GM18861 (cell line): ENCODE results near the gene IL1RL2.

ENCODE experiments used
- ATAC-seq: cut with Tn5 transposase; IDR thresholded peaks from one replicate; pipeline ENCODE4 v1.9.1; 2021; ENCODE audit not compliant: unreplicated experiment

Gene IL1RL2

DNA sequence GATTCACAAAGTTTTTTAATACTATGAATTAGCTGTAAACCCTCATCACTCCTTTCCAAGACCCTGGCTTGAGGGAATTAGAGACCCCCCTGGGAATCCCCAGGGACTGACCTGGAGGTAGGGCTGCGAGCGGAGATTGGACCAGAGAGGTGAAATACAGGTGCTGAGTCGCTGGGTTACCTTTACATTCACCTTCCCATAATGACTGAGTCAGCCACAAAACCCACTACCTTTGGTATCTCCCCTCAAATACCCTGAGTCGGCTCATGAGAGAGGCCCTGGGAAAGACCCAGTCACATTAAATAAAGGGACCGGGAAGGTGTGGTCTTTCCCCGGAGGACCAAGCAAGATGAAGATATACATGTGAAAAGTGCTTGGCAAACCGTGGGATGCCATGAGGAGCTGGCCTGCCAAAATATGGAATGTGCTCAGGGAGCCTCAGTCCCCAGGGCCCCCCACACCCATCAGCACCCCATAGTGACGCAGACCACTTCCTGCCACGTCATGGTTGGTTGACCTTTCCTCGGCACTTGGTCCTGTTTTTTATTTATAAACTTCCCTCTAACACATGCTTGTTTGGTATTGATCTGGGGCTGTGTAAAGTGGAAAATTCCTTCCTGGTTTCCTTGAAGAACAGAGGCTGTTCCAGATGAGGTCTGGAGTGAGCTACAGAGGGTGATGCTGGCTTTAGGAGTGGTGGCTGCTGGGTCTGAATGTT, 51.4 kb downstream of the IL1RL2 start:
- ATAC-seq, result no peak

DNA sequence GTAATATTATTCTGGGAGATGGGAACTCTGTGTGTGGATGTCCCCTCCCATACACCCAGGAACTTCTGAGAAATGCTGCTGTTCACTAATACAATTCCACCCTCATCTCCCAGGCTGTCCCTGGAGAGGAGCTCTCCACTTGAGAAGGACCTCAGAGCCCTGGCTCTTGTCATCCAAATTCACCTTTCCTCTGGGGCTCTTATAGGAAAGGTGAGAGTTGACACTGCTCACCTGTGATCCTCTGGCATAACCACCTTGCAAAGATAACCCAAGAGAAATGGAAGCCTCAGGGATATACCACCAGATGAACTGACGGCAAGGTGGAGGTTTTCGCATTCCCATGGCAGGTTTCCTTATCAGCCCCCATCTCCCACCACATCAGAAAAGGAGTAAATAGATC, 52.0 kb downstream of the IL1RL2 start:
- no peak for ATAC-seq

DNA sequence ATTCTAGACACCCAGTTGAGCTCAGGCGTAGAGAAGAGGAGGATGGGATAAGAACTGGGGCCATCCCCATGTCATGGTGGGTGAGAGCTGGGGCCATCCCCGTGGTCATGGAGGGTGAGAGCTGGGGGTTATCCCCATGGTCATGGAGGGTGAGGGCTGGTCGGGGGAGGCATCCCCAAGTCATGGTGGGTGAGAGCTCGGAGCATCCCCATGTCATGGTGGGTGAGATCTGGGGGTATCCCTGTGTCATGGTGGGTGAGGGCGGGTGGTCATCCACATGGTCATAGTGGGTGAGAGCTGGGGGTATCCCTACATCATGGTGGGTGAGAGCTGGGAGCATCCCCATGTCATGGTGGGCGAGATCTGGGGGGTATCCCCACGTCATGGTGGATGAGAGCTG, 52.5 kb downstream of the IL1RL2 start:
- ATAC-seq, result no peak

DNA sequence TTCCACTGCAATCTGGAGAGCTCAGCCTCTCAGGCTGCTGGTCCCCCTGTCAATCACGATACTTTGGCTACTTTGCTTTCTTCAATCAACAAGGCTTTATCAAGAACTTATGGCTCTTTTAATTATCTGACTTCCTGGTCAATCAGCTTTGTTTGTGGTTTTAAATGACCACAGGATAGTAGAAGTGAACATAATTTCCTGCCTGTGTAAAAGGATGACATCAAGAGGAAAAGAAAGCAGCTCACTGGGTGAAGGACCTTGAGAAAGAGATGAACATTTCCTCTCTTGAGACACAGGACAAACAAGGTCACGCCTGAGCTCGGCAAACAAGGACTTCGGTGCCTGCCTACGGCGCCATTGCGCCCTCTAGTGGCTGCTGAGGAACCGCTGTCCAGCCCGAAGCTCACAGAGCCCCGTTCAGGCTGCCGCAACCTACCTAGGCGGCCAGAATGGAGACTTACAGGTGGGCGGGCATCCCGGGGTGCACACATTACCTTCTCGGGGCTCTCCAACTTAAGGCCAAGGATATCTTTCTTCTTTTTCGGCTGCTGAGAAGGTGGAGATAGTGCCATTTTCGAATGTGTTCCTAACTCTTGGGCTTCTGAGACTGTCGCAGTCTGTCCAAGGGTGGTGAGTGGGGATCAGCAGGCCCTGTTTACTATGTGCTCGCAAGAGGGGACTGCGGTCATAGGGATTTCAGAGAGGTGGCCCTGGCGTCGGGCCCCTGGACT, 54.0 kb downstream of the IL1RL2 start:
- peak; percentile 98 for ATAC-seq

DNA sequence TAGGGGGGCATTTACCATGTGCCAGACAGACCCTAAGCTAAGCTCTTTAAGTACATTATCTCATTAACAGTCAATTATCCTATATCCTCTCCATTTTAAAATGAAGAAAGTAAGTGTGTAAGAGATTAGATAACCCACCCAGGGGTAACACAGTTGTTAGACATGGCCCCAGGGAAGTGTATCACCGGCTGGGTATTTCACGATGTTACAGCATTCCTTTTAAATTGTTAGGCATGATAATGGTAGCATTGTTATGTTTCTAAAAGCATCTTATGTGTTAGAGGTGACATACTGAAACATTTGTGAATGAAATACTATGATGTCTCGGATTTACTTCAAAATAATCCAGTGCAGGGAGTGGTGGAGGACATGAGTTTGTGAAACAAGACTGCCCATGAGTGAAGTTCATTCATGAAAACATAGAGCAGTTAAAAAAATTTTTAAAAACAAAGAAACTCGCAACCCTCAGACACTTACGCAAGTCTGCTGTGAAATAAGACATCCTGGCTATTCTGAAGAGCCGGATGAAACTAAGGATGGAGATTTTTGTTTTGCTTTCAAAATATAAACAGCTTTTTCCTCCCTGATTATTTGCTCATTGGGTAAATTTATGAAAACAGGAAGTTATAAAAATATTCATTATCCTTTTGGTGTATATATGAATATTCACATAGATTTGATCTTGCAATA, 54.9 kb downstream of the IL1RL2 start:
- no peak for ATAC-seq

DNA sequence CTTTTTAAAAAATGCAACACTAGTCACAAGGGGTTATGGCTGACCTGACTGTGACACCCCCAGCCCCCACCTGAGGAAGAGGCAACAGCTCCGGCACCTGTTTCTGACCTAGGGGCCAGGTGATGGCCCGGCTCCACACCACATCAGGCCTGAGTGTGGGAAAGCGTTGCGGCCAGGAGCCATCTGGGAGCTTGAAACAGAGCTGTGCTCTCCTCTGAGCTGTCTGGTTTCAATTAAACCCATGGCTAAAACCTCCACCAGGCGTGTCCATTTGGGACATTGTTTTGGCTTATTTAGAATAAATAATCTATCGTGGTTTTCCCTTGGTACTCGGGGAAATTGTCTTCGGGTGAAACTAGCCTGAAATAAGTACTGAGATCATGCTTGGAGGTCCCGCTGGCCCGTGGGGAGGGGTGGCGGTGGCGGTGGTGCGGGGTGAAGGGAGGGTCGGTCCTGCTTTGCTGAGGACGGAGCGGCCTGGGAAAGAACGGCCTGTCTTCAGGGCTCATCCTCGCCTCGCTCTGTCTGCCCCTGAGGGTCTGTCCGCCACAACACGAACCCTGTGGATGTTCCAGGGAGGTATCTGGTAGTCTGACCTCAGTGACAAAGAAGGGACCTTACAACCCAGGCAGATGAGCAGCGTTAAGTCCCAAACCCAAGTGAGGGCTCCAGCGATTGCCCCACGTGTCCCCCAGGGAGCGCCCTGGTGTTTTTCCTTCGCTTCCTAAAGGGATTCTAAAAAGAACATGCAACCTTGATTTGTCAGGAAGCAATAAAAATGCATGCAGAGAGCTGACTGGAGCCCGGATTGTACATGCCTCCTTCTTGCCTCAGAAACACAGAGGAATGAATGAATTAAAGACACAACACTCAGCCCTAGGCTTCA, 58.7 kb downstream of the IL1RL2 start:
- ATAC-seq, result no peak

DNA sequence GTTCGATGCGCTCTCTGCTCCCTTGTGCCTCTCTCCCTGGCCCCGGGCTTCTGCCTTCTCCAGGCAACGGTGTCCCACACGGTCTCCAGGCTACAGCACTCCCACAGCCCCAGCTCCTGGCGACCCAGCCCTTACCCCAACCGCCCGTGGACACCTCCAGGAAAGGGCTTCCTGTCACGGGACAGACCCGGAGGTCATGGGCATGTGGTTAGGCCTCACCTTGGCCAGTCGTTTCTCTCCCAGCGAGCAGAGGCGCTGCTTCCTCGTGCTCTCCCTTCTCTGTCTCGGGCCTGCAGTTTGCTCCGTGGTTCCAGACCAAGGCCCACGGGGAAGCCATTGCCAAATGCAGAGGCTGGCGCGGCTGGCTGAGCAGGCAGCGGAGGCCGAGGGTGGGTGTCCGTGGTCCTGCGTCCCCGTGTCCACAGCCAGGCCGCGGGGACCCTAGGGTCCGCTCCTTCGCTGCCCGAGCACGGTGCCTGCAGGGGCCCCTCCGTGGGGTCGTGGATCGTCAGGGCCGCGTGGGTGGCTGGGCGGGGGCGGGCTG, 63.5 kb downstream of the IL1RL2 start:
- ATAC-seq, result no peak

DNA sequence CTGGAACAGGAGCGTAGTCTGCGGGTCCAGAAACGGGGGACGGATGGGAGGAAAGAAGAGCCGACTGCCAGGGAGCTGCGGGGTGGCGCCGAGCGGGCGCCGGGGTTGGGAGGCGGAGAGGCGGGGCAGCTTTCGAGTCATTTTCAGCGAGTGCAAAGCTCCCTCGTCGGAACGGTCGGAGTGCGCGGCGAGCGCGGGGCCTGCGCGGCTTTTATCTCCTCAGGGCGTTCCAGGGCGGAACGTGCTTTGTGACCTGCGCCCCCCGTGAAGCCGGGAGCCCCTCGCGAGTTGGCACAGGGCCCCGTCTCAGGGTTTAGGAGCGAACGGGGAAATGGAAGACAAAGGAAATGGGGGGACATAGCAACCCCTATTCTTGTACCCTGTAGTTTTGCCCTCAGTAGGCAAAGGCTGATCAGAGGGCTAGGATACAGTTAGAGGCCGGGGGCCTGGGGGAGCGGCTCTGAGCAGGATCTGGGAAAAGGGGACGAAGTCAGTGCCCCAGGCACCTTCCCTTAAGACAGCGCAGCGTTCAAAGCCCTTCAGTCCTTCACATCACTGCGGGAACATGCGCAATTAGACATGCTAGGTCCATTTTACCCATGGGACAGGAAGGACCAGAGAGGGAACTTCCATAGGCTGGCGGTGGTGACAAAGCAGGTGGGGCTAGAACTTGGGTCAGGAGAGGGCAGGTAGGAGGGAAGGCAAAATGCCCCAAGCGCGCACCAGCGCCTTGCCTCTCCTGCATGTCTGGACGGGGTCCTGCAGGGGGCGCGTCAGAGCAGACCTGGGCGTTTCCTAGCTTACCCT, 64.4 kb downstream of the IL1RL2 start:
- no peak for ATAC-seq

DNA sequence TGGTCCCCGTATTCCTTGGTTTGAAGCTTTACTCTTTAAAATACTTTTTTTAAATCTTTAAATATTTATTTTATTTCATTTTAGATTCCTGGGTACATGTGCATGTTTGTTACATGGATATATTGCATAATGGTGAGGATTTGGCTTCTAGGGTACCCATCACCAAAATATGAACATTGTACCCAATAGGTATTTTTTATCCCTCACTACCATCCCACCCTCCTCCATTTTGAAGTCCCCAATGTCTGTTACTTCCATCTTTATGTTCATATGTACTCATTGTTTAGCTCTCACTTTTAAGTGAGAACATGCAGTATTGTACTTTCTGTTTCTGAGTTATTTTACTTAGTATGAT, 65.0 kb downstream of the IL1RL2 start:
- ATAC-seq, result no peak

DNA sequence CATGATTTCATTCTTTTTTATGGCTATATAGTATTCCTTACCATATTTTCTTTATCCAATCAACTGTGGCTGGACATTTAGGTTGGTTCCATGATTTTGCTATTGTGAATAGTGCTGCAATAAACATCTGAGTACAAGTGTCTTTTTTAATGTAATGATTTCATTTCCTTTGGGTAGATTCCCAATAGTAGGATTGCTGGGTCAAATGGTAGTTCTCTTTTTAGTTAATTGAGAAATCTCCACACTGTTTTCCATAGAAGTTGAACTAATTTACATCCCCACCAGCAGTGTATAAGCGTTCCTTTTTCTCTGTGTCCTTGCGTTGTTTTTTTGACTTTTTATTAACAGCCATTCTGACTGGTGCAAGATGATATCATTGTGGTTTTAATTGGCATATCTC, 65.4 kb downstream of the IL1RL2 start:
- ATAC-seq, result no peak

DNA sequence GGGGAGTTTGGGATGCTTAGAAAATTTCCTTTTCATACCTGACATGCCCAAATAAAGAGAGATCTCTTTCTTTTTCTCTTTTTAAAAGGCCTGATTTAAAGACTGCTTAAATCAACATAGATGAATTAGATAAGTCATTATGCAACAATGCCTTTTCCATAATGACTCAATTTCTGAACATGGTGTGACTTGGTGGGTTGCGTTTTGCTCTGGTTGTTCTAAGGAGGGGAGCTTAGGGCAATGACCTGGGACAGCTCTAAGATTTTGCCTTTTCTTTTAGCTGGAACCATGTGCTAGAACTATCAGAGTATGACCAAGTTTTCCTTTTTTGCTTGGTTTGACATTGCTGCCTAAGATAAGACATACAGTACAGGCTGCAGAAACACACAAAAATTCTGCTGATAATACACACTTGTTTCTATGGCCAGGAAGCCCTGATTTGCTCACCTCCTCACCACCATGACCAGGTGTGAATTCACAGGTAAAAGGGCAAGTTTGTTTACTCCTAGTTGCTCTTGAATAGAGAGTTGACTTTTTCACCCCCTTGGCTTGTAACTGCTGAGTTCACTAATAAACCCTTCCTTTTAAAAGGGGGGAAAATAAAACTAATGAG, 66.4 kb downstream of the IL1RL2 start:
- ATAC-seq, result no peak

DNA sequence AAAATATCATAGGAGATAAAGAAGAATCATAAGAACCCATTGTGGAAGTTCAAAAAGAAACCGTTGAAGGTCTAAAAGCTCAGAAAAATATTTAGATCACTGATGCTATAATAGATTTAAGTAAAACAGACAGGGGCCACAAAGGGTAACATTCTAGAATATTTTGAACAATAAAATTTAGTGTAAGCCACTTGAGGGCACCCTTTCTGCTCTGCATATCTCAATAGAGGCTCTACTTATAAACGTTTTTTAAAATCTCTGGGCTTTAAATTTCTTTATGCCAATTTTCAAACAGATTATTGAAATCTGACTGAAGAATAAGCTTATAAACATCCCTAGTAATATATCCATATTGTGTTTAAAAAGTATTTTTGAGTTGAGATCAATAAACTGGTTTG, 66.9 kb downstream of the IL1RL2 start:
- ATAC-seq, result no peak

DNA sequence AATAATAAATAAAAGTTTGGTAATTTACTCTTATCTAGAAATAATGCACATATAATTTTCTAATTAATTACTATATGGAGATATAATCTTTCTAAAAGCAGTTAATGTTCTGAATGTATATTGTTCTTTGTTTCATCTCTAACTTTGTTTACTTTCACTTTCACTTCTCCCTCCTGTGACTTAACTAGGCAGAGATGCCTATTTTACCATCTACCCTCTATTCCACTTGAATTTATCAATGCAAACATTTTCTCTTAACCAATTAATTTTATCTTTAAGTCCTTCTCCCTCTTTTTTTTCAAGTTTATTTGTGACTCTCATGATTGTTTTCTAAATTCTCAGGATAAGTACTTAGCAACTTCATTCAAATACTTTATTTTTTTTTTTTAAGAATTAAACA, 69.5 kb downstream of the IL1RL2 start:
- no peak for ATAC-seq

DNA sequence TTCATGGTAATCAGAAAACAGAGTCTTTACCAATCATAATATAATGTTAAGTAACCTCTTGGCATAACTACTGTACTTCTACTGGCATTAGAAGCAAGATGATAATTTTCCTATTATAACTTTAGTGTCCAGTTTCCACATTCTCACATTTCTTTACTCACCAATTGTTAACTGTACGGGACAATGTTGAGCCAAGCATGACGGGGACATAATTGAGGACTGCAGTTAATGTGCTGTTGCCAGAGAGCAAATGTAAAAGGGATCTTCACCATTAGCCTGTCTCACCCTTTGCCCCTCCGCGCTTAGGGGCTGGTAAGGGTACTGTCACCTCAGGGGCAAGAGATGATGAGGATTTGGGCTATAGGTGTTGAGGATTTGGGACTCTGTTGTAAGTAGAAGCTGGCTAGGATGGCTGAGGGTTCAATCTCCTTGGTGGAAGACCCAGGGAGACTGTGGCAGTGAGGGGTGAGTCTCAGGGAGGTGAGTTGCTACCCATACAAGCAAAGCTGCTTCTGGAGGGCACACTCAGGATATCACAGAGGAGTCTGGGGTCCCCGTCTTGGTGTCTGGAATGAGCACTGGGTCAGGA, 70.1 kb downstream of the IL1RL2 start:
- no peak for ATAC-seq

DNA sequence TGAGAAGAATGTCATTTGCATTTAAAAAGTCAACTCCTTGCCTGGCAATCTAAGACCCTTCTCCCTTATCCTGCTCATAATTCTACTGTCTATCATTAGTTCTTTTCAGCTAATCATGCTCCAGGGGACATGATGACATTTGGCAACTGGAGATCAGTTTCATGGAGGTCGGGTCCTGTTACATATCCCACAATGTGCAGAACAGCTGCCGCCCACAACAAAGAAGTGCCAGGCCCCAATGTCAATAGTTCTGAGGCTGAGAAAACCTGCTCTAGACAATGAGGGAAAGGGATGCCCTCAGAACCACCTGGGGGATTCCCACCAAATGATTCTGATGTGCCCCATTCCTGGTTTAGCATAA, 71.2 kb downstream of the IL1RL2 start:
- no peak for ATAC-seq

DNA sequence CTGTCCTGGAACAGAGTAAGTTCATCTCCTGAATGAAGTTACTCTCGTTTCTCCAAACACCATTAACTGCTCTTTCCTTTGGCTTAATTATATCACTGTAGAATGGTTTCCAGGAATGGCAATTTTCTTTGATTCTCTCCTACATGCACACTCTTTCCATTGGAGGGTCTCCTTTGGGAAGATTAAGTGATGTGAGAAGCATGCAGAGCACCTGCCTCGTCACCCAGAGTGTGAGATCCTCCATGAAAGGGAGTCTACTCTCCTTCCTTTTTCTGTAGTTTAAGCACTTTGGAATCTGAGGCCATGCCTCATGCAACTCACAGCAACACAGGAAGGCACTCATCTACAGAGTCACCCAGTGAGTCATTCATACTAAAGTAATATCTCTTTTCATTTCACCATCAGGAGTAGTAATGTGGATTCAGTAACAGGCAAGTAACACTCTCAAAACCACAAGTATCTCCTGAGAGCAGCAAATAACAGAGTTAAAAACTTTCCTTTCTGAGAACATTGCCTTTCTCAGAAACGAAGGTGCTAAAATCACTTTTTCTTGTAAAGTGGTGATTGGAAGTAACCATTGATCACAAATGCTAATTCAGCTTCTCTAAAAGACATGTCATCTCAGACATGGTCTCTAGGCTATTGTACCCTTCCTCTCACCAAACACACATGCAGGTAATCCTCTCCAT, 71.7 kb downstream of the IL1RL2 start:
- ATAC-seq, result no peak

DNA sequence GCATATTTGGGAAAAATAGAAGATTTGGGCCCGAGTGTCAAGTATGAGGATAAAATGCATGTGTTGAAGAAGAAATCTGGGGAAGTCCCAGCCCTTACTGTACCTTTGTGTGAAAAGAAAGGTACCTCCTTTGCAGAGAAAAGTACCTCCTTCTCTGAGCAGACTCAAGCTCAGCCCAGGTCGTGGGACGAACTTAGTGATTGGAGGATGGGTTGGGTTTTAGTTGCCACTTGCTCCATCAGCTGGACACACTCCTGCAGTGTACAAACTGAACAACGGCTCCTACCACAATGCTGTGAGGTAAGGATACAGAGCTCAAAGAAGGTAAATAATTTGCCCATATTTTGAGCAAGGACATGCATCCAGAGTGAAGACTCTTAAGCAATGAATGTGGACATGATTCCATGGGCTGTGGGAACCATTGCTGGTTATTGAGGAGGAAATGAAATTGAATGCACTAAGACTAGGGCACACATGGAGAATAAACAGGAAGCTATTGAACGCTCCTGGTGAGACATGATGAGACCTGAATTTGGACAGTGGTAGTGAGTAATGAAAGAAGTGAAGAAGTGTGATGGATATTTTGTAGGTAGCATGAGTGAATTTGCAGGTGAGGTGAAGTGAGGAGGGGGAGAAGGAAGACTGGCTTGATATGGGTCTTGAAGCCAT, 74.8 kb downstream of the IL1RL2 start:
- no peak for ATAC-seq
